HL-60 (cell line): ENCODE measurements around the gene POU2F1.
"Not testable (repeated sequence)": the region's sequence is repeated elsewhere in the genome, so short reads cannot be mapped to it uniquely, and the experiment has no call there.

Source experiments
- DNase-seq, 2 experiments: peaks; one replicate each; pipeline ENCODE4 v3.0.0-alpha.2; 2010 to 2020; ENCODE audit warnings: low read depth in 1 of 2, low spot score in 1 of 2
- H3K27ac ChIP-seq: fragments of 250-450 bp; sonication (Bioruptor Pico); replicated peaks from 2 replicates; pipeline ENCODE4 v1.5.1; 2020; ENCODE audit warnings: mild to moderate bottlenecking, moderate library complexity
- H3K27me3 ChIP-seq: fragments of 250-450 bp; sonication (Bioruptor Pico); 2 replicates; pipeline ENCODE4 v1.5.1; 2021; ENCODE audit warnings: mild to moderate bottlenecking, moderate library complexity; ENCODE audit not compliant: insufficient read depth, poor library complexity, severe bottlenecking
- H3K4me3 ChIP-seq: replicated peaks from 2 replicates; pipeline ENCODE4 v1.5.1; 2011; ENCODE audit warnings: mild to moderate bottlenecking, control low read depth, low read length; ENCODE audit not compliant: insufficient read depth
- GABPA ChIP-seq: IDR thresholded peaks from 2 replicates; pipeline ENCODE4 v1.6.1; 2012; ENCODE audit warnings: low read depth
- POLR2AphosphoS5 ChIP-seq: IDR thresholded peaks from 2 replicates; pipeline ENCODE4 v1.6.1; 2012; ENCODE audit warnings: low read depth
- REST ChIP-seq: IDR thresholded peaks from 2 replicates; pipeline ENCODE4 v1.6.1; 2012; ENCODE audit warnings: low read depth; ENCODE audit not compliant: insufficient replicate concordance
- SPI1 ChIP-seq: IDR thresholded peaks from 2 replicates; pipeline ENCODE4 v1.6.1; 2012; ENCODE audit warnings: low read depth, mild to moderate bottlenecking, borderline replicate concordance
- TF ChIP-seq, protein P1 (sequence below): IDR thresholded peaks from one replicate; pipeline ENCODE4 v1.5.1; 2011; ENCODE audit warnings: low read length, control low read depth, inconsistent platforms; ENCODE audit not compliant: insufficient read depth

The POU2F1 gene

GRCh38 chr1:167221738-167222610 is 1.3 kb downstream of the POU2F1 start:
- TF ChIP-seq POLR2AphosphoS5, result 0 out of 2 replicates have a peak, but pooled peaks have one; percentile 25
- TF ChIP-seq GABPA, result no peak
- no peaks in the 10 kb centered on the region for H3K27me3 ChIP-seq
- peak; percentile 36 to 72 for DNase-seq
- H3K27ac ChIP-seq, result peak overlapping the region; percentile 89
- peak overlapping the region; percentile 73 for H3K4me3 ChIP-seq

GRCh38 chr1:167223144-167224103 is 2.7 kb downstream of the POU2F1 start:
- no peak overlapping the region for H3K4me3 ChIP-seq
- no peak for DNase-seq
- H3K27me3 ChIP-seq, result no peaks in the 10 kb centered on the region
- TF ChIP-seq REST (no peak), SPI1 (no peak), GABPA (no peak), POLR2AphosphoS5 (no peak)
- TF ChIP-seq, protein P1, sequence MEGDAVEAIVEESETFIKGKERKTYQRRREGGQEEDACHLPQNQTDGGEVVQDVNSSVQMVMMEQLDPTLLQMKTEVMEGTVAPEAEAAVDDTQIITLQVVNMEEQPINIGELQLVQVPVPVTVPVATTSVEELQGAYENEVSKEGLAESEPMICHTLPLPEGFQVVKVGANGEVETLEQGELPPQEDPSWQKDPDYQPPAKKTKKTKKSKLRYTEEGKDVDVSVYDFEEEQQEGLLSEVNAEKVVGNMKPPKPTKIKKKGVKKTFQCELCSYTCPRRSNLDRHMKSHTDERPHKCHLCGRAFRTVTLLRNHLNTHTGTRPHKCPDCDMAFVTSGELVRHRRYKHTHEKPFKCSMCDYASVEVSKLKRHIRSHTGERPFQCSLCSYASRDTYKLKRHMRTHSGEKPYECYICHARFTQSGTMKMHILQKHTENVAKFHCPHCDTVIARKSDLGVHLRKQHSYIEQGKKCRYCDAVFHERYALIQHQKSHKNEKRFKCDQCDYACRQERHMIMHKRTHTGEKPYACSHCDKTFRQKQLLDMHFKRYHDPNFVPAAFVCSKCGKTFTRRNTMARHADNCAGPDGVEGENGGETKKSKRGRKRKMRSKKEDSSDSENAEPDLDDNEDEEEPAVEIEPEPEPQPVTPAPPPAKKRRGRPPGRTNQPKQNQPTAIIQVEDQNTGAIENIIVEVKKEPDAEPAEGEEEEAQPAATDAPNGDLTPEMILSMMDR, result no peak
- peak overlapping the region; percentile 89 for H3K27ac ChIP-seq

- H3K27me3 ChIP-seq, H3K4me3 ChIP-seq, DNase-seq, H3K27ac ChIP-seq: not testable (repeated sequence)
Measured at GRCh38 chr1:167224734-167225235, 4.1 kb downstream of the POU2F1 start.

DNA sequence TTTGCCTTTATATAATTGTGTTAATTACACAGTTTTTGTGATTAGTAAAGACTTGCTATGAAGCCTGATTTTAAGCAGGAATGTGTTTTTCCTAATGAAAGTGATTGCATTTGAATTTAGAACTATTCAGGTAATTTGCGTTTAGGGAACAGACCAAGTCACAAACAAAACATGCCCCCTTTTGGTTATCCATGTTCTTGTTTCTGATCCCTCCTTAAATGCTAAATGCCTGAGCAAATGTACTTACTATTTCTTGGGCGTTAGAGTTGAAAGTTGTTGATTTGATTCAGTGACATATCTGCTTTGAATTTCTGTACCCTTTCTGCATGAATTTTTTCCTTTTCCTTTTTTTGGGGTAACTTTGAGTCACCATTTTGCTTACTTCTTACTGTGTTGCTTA is 5.2 kb downstream of the POU2F1 start:
- H3K4me3 ChIP-seq, result no peak overlapping the region
- H3K27me3 ChIP-seq, result no peaks in the 10 kb centered on the region
- H3K27ac ChIP-seq, result no peak overlapping the region
- TF ChIP-seq REST, result no peak
- TF ChIP-seq, protein P1, result no peak
- no peak for TF ChIP-seq SPI1
- no peak for TF ChIP-seq POLR2AphosphoS5
- no peak for TF ChIP-seq GABPA
- DNase-seq, result no peak
